Uterus (tissue), 4 donors: ENCODE data around the gene GOLPH3. TPM values are rescaled to one million over a fixed set of nuclear protein-coding genes. Genes with fewer than 3 reads are reported as not detected.
"Not testable (repeated sequence)": the region's sequence is repeated elsewhere in the genome, so short reads cannot be mapped to it uniquely, and the experiment has no call there.

Experiments
- DNase-seq, 2 donors: peaks; one replicate each; pipeline ENCODE4 v3.0.0-alpha.2; 2019 to 2020
- H3K27ac ChIP-seq, 2 donors: fragments of 200-600 bp; sonication (generic); 1 replicate in 1 of 2; 2 replicates in 1 of 2; pipeline ENCODE4 v1.5.1; 2016 to 2018
- H3K27me3 ChIP-seq, 2 donors: fragments of 200-600 bp; sonication (generic); one replicate each; pipeline ENCODE4 v1.5.1; 2018 to 2019; ENCODE audit warnings: control low read depth in 1 of 2
- H3K36me3 ChIP-seq, 2 donors: fragments of 200-600 bp; sonication (generic); one replicate each; pipeline ENCODE4 v1.5.1; 2019; ENCODE audit warnings: control low read depth in 1 of 2
- H3K4me1 ChIP-seq, 2 donors: fragments of 200-600 bp; sonication (generic); one replicate each; pipeline ENCODE4 v1.5.1; 2018 to 2019; ENCODE audit warnings: control low read depth in 1 of 2
- H3K4me3 ChIP-seq, 2 donors: fragments of 200-600 bp; sonication (generic); 1 replicate in 1 of 2; 2 replicates in 1 of 2; pipeline ENCODE4 v1.5.1; 2018 to 2019; ENCODE audit warnings: mild to moderate bottlenecking in 1 of 2
- H3K9me3 ChIP-seq, 2 donors: fragments of 200-600 bp; sonication (generic); one replicate each; pipeline ENCODE4 v1.5.1; 2019; ENCODE audit warnings: control low read depth in 1 of 2
- POLR2A ChIP-seq, 2 donors: fragments of 450-650 bp; IDR thresholded peaks; one replicate each; pipeline ENCODE4 v1.6.1; 2016; ENCODE audit warnings: antibody characterized with exemption in 2 of 2, mild to moderate bottlenecking in 1 of 2, moderate library complexity in 1 of 2
- intact Hi-C: fragments of 100-400 bp; cut with DNase I; formaldehyde crosslinking; loops from one replicate; pipeline ENCODE4 v1.15.1; 2023; ENCODE audit warnings: low total_unique reads
- total RNA-seq, 4 donors: library from RNA; depleted of rRNA in 3 of 4; stranded (reverse); fragments of >200 nt in 3 of 4; gene quantifications; one replicate each; pipeline versions ENCODE4 v1.1.0 to v1.2.4, GENCODE V29; 2014 to 2023
- TF ChIP-seq, protein P1 (sequence below), 4 experiments: fragments of 200-600 bp in 2 of 4; fragments of 450-650 bp in 2 of 4; sonication (generic) in 2 of 4; IDR thresholded peaks; one replicate each; pipeline ENCODE4 v1.5.1; 2016 to 2019; ENCODE audit warnings: antibody characterized with exemption in 4 of 4, mild to moderate bottlenecking in 2 of 4, moderate library complexity in 1 of 4
- donor health status: DM: yes; HTN: yes; CAD: no.

Gene GOLPH3
- total RNA-seq, 4 donors from 2014 or later, result 31.8 to 93.7 (median 69.0) TPM

DNA sequence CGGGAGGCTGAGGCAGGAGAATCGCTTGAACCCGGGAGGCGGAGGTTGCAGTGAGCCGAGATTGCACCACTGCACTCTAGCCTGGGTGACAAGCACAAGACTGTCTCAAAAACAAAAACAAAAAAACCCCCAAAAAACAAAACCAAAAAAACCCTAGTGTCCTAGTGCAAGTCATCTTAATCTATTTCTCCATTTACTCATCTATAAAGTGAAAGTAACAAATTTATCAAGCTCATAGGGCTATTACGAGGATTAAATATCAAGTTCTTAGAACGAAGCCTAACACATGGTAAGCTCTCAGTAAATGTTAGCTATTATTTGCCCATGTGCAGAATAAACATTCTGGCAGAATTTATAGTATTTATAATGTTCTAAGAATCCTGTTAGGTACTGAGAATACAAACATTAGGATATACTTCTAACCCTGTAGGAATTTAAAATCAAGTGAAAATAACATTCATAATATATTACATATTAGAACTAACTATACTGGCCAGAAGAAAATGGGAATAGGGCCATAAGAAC is 45.0 kb downstream of the GOLPH3 start:
- peaks cover 0 to 5% of the 10 kb centered on the region in 2 donors for H3K4me1 ChIP-seq
- intact Hi-C loops, result no loop called here
- H3K27me3 ChIP-seq, result no peaks in the 10 kb centered on the region
- H3K36me3 ChIP-seq, result no peaks in the 10 kb centered on the region
- no peak overlapping the region for H3K4me3 ChIP-seq
- TF ChIP-seq, protein P1, sequence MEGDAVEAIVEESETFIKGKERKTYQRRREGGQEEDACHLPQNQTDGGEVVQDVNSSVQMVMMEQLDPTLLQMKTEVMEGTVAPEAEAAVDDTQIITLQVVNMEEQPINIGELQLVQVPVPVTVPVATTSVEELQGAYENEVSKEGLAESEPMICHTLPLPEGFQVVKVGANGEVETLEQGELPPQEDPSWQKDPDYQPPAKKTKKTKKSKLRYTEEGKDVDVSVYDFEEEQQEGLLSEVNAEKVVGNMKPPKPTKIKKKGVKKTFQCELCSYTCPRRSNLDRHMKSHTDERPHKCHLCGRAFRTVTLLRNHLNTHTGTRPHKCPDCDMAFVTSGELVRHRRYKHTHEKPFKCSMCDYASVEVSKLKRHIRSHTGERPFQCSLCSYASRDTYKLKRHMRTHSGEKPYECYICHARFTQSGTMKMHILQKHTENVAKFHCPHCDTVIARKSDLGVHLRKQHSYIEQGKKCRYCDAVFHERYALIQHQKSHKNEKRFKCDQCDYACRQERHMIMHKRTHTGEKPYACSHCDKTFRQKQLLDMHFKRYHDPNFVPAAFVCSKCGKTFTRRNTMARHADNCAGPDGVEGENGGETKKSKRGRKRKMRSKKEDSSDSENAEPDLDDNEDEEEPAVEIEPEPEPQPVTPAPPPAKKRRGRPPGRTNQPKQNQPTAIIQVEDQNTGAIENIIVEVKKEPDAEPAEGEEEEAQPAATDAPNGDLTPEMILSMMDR (IDR thresholded peaks at IDR 0.05), result no peak
- H3K9me3 ChIP-seq, result no peaks in the 10 kb centered on the region
- H3K27ac ChIP-seq, result no peak overlapping the region
- DNase-seq, result no peak

DNA sequence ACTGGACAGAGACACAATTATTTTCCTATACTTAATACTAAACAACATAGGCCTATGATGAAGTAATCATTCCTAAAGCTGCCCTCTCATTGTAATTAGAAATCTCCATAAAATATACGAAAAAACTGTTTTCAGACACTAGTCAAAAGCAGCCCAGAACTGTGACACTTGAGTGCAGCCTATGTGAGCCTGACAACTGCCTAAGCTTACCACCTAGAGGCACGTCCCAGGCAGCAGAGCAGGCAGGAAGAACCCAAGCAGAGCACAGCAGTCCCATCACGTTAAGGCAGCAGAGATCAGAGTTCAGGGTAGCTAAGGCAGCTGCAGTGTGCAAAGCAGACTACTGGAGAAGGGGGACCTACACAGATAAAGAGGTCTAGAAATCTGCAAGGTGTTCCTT is 46.4 kb downstream of the GOLPH3 start:
- peaks cover 0 to 5% of the 10 kb centered on the region in 2 donors for H3K4me1 ChIP-seq
- no peaks in the 10 kb centered on the region for H3K36me3 ChIP-seq
- no peaks in the 10 kb centered on the region for H3K27me3 ChIP-seq
- no peak for TF ChIP-seq POLR2A (IDR thresholded peaks at IDR 0.05)
- TF ChIP-seq, protein P1 (IDR thresholded peaks at IDR 0.05), result no peak
- intact Hi-C loops, result no loop called here
- DNase-seq, result no peak
- no peak overlapping the region for H3K27ac ChIP-seq
- no peaks in the 10 kb centered on the region for H3K9me3 ChIP-seq
- no peak overlapping the region for H3K4me3 ChIP-seq

DNA sequence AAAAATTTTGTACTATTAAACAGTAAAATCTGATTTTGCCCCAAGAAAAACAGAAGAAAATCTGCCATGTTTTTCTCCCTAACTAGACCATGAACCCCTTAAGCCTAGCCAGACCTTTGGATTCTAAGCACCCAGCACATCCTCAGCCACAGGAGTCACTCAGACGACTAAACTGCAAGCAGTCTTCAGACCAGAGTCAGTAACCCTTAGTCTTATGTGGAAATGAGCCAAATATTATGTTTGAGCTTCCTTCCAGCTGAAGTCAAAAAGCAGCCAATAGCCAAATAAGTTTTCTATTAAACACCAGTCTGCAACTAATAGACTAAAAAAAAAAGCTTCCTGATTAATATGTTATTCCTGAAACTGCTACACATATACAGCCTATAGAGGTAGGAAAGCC is 47.4 kb downstream of the GOLPH3 start:
- Histone ChIP-seq H3K27ac (no peak overlapping the region), H3K4me1 (peaks cover 0 to 5% of the 10 kb centered on the region in 2 donors), H3K4me3 (no peak overlapping the region), H3K9me3 (no peaks in the 10 kb centered on the region), H3K36me3 (no peaks in the 10 kb centered on the region), H3K27me3 (no peaks in the 10 kb centered on the region)
- DNase-seq, result no peak
- TF ChIP-seq, protein P1 (IDR thresholded peaks at IDR 0.05), result no peak
- no peak for TF ChIP-seq POLR2A (IDR thresholded peaks at IDR 0.05)
- intact Hi-C loops, result no loop called here

DNA sequence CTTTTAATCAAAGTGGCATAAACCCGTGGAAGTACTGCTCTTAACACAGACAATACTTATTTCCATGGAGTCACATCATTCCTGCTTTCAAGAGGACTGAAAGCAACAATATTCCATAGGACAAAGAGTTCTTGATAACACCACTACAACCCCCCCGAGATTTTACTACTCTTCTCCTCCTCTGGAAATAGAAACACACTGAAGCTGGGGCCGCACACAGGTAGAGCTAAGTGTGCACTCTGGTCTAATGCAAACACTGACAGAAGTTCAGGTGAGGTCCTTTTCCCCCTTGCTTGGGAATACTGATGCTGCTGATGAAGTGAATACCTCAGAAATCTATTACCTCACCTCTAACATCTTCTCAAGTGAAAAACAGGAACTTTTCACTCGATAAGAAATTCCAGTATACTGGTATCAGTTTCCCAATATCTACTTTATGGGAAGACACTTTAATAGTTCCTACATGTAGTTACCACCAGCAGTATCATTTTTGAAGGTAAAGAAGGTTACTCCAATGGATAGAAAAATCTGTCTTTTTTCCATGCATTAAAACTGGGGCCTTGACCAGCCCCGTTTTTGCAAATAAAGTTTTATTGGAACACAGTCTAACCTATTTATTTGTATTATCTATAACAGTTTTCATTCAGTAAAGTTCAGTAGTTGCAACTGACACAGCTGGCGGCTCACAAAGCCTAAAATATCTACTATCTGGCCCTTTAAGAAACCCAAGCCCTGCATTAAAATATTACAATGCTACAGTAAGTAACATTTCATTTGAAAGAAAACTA is 50.0 kb downstream of the GOLPH3 start:
- DNase-seq, result no peak
- intact Hi-C loops, result no loop called here
- H3K36me3 ChIP-seq, result no peaks in the 10 kb centered on the region
- no peaks in the 10 kb centered on the region for H3K4me1 ChIP-seq
- H3K9me3 ChIP-seq, result no peaks in the 10 kb centered on the region
- no peak overlapping the region for H3K27ac ChIP-seq
- no peak overlapping the region for H3K4me3 ChIP-seq
- no peaks in the 10 kb centered on the region for H3K27me3 ChIP-seq
- TF ChIP-seq, protein P1 (IDR thresholded peaks at IDR 0.05), result no peak
- TF ChIP-seq POLR2A (IDR thresholded peaks at IDR 0.05), result no peak

DNA sequence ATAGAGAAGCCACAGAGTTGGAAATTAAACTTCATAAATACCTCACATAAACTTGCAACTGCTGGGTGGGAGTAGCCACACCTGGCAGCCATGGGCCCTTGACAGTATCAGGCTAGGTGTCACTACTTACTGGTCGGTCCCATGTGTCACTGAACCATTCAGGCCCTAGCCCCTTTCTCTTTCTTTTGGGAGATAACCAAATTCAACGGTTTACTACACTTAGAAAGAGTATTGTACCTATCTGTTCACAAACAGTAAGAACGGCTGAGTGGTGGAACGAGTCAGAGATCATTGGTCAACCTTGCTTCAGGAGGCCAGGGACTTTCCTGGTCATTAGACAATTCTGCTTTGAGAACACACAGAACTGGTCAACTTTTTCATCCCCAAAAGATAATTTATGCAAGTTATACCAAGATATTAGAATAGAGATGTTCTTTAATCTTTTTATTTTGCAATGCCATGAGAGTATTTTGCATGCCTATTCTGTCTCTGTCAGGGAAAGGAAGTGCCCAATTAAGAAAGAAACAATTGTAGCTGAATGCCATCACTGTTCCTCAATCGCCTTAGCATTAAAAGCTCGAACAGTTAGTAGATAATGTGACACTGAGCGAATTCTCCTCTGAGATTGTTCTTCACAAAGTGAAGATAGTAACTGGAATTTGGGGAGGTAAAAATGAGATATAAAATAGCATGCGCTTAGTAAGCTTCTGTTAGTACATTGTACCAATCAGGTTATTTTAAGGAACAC is 50.9 kb downstream of the GOLPH3 start:
- H3K9me3 ChIP-seq, result no peaks in the 10 kb centered on the region
- no peaks in the 10 kb centered on the region for H3K27me3 ChIP-seq
- TF ChIP-seq, protein P1 (IDR thresholded peaks at IDR 0.05), result no peak
- no peak for TF ChIP-seq POLR2A (IDR thresholded peaks at IDR 0.05)
- no peak overlapping the region for H3K4me3 ChIP-seq
- intact Hi-C loops, result no loop called here
- H3K36me3 ChIP-seq, result no peaks in the 10 kb centered on the region
- DNase-seq, result no peak
- H3K27ac ChIP-seq, result no peak overlapping the region
- H3K4me1 ChIP-seq, result no peaks in the 10 kb centered on the region

DNA sequence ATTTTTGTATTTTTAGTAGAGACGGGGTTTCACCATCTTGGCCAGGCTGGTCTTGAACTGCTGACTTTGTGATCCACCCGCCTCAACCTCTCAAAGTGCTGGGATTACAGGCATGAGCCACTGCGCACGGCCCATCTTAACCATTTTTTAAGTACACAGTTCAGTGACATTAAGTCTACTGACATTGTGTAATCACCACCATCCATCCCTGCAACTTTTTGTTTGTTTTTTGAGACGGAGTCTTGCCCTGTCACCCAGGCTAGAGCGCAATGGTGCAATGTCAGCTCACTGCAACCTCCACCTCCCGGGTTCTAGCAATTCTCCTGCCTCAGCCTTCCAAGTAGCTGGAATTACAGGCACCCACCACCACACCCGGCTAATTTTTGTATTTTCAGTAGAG is 55.2 kb downstream of the GOLPH3 start:
- H3K9me3 ChIP-seq, H3K27ac ChIP-seq, DNase-seq, H3K36me3 ChIP-seq, intact Hi-C loops, H3K4me1 ChIP-seq, H3K4me3 ChIP-seq, H3K27me3 ChIP-seq: not testable (repeated sequence)
